Measurements from ENCODE around the gene KIF18A.
"Not testable (repeated sequence)": the region's sequence is repeated elsewhere in the genome, so short reads cannot be mapped to it uniquely, and the experiment has no call there.

Gene KIF18A

DNA sequence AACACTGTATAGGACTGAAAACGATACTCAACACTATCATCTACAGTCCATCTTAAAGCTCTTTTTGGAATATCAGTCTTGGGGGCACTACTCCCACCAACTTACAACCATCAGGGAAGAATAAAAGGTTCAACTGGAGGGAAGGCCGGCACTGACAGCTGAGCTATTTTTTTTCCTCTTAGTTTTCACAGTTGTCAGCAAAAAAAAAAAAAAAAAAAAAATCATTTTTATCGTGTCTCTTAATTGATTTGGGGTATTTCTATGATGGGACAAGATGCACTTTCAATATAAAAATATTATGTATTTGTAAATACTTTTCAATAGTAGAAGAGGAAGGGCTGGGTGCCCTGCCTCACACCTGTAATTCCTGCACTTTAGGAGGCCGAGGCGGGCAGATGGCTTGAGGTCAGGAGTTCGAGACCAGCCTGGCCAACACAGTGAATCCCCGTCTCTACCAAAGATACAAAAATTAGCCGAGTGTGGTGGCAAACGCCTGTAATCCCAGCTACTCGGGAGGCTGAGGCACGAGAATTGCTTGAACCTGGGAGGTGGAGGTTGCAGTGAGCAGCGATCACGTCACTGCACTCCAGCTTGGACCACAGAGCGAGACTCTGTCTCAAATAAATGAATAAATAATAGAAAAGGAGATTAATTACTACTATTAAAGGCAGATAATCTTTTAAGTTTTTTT is 1.5 kb downstream of the KIF18A start:
- no peak for DNase-seq

DNA sequence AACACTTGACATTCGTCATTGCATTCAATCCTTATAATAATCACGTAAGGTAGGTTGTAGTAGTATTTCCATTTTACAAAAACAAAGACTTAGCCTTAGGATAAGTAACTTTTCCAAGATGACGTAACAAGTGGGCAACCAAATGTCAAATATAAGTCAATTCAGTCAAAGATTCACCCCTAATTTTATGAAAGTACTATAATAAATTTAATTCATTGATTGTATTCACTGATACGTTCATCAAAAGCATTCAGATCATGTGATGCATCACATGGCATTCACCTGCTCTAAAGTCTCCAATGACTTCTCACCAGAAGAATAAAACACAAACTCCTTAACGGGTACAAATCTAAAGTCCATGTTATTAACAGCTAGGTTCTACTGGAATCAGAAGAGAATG is 2.1 kb downstream of the KIF18A start:
- no peak for DNase-seq

DNA sequence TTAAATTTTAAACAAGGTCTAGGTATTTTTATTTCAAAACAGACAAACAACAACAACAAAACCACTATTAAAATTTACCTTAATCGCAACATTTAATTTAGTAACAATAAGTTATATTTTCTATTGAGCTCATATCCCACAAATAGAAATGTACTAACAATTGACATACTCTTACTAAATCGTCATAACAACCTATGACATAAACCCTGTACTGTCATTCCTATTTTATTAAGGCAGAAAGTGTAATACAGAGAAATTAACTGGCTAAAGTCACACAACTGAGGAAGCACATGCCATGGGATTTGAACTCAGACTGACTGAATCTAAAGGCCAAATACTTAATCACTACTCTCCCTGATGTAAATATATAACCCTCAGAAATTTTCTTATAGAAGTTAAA is 3.0 kb downstream of the KIF18A start:
- no peak for DNase-seq

DNA sequence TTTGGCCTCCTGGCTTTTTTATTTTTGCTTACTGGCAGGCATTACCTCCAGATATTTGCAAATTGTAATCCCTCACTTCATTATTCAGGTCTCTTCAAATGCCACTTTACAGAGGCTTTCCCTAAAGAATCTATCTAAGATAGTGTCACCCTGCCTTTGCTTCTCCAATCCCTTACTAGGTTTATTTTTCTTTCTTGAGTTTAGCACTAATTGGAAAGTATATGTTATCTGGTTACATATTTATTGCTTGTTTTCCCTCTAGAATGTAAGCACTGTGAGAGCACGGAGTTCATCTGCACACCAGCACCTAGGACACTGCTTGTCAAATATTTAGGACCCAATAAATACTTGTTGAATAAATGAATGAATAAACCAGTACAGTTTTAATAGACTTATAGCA is 3.5 kb downstream of the KIF18A start:
- DNase-seq: no peak

DNA sequence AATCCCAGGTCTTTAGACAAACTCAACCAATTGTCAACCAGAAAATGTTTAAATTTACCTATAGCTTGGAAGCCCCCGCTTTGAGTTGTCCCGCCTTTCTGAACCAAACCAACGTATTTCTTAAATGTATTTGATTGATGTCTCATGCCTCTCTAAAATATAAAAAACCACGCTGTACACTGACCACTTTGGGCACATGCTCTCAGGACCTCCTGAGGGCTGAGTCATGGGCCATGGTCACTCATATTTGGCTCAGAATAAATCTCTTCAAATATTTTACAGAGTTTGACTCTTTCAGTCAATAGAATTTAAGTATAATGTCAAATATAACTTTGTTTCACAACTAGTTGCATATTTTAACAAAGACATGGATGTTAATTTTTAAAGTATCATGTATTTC is 5.7 kb downstream of the KIF18A start:
- DNase-seq: not testable (repeated sequence)

DNA sequence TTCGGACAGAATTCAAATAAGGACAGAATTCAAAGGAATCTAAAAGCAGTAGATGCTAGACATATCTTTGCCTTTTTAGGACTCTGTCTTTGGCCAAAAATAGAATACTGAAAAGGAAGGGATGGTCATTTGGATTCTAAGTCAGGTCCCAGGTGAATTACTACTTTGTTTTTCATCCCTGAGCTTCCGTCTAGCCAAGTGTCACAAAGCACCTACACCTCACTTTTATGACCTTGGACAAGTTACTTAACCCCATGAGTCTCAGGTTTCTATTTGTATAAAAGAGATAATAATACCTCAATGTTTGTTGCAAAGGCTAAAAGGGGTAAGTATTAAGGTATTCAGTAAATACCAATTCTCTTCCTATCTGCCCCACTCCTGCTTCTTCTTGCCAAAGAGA is 7.3 kb downstream of the KIF18A start:
- no peak for DNase-seq

DNA sequence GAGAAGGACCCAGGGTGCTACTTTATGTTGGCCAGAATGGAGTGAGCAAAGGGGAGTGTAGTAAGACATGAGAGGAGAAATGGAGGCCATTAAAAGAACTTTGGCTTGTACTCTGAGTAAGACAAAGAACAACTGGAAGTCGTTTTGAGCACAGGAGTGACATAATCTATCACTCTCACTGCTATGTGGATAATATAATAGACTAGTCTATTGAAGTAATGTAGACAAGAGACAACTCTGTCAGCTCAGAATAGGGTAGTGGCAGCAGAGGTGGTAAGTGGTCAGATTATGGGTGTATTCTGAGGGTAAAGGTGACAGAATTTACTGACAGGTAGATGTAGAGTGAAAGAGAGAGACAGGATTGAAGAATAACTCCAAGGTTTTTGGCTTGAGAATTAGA is 8.2 kb downstream of the KIF18A start:
- DNase-seq: no peak

DNA sequence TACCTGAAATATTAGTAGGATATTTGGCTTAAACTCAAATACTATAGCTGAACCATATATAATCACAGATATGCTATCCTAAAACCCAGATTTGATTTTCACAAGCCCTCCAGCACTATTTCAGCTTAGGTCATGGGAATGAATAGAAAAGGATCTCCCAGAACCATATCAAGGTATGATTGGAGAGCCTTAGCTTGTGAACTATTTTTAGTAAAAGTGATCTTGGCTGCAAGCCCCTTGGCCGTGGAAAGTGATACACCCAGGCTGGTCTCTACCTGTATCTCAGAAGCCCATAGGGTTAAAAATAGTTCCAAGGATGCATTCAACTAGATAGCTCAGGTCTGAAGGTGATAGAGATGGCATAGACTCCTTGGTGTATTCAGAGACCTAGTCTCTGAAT is 9.7 kb downstream of the KIF18A start:
- no peak for DNase-seq

DNA sequence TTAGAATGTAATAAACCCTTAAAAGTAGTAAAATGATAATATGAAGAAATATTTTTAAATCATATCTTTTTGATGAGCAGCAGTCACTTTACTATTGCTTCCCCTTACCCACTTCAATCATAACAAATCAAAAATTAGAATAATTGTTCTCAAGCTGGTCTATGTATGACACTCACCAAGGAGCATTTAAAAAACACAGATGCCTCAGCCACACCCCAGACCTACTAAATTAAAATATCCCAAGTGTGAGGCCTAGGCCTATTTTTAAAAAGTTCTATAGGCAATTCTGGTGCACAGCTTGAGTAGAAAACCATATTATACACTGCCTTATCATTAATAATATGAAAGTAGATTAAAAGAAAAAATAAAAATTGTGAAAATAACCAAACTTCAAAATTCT is 15.2 kb downstream of the KIF18A start:
- no peak for DNase-seq

DNA sequence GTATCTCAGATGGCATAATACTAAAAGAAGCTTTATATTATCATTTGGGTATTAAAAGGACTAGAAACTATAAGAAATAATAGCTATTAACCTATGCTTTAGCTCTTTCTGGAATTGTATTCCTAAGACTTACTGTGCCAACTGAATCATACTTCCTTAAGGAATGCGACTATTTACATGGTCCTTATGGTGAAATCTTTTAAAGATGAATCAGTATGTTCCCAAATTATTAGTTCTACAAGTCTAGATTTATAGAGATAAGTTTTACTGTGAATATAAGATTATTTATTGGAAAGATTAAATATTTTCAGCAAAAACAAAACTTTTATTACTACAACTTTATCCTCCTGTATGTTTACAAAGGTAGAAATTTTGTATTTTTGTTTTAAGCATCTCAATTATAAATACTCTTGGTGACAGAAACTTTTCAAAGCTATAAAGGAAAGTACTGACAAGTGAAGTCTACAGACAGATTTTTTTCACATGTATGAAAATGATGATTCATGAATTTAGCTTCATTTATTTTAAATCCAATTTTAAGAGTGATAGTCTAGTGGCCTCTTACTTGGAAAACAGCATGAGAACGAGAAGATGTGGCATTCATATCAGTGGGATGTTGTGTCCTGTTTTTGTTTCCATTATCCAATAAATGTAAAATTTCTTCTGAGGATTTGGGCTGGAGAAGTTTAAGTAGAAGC is 17.8 kb downstream of the KIF18A start:
- DNase-seq: no peak

DNA sequence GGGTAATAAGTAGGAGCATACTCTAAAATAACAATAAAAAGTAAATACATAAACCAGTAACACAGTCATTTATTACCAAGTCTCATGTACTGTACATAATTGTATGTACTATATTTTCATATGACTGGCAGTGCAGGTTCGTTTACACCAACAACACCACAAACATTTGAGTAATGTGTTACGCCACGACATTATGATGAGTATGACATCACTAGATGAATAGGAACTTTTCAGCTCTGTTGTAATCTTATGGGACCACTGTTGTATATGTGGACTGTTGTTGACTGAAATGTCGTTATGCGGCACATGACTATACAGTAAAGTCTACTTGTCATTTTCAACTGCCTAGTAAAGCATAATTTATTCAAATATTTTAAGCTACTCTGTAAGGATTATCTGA is 18.6 kb downstream of the KIF18A start:
- DNase-seq: no peak

DNA sequence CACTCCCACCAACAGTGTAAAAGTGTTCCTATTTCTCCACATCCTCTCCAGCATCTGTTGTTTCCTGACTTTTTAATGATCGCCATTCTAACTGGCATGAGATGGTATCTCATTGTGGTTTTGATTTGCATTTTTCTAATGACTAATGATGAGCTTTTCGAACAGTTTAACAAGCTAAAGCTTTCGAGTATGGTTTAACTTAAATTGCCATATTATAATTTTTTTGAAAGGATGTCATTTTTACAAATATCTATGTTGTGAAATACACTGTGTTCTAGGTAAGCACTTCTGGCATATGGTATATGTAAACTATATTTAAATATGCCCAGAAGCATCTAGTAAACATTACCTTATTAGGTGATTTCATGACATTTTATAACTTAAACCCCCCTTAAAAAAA is 20.3 kb downstream of the KIF18A start:
- DNase-seq: not testable (repeated sequence)

DNA sequence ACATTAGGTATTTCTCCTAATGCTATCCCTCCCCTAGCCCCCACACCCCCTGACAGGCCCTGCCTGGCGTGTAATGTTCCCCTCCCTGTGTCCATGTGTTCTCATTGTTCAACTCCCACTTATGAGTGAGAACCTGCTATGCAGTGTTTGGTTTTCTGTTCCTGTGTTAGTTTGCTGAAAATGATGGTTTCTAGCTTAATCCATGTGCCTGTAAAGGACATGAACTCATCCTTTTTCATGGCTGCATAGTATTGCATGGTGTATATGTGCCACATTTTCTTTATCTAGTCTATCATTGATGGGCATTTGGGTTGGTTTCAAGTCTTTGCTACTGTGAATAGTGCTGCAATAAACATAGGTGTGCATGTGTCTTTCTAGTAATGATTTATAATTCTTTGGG is 20.8 kb downstream of the KIF18A start:
- not testable (repeated sequence) for DNase-seq

DNA sequence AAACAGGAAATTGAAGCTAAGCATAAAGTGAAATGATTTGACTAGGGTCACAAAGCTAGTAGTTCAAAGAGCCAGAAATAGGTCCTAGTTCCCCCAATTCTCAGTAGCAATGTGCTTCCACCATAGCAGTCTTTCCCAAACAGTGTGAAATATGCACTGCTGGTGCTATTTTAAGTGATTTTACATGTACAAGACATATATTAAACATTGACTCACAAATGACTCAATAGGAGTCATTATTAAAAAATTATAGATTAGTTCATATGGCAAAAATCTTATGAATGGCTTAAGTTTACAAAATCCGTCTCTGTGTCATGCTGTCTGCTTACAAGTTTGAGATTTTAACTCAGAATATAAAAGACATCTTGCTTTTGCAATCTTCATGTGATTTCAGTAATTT is 21.4 kb downstream of the KIF18A start:
- DNase-seq: no peak

DNA sequence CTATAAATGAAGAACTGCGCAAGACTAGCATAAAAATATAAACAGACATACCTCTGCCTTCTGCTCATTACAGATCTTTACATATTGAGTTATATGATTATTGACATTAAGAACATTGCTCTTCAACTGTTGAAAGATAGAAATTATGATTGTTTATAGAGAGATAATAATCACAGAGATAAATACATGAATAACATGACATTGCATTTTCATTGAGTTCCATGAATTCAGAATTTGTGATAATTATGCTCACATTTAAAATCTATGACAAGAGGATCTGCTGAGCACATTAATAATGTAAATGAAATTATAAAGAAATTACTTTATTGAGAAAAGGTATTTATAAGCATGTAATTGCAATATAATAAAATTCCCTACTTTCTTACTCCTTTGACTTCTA is 24.8 kb downstream of the KIF18A start:
- no peak for DNase-seq

DNA sequence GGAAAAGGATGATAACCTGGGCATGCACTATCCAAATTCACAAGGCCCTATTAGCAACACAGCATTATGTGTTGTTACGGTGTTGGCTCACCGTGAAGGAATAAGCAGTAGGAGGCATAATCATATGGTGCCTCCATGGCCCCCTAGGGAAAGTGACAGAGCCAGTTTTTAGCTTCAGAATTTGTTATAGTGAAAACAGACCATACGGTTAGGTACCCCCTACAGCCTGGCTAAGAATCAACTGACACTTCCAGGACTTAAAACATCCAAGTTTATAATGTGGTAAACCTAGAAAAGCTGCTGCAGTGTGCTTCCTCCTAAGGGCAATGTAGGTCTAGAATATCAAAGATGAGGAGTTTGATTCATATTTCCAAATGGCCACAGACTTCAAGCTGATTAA is 30.4 kb downstream of the KIF18A start:
- no peak for DNase-seq

DNA sequence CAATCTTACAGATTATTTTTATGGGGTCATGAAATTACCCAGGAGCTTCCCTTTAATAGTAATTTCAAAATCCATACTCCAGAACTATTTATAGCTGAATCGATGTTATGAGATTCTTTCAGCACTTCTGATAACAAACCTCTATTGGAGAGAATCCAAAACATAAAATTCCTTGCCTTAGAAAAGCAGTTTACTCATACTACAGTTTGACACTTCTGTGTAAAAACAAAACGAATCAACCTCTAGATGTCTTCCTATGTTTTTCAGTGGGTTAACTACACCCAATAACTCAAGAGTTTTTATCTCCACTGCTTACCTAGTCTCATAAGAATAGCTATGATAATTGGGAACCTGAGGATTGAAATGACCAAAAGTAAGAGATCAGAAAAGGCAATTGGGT is 35.6 kb downstream of the KIF18A start:
- no peak for DNase-seq

DNA sequence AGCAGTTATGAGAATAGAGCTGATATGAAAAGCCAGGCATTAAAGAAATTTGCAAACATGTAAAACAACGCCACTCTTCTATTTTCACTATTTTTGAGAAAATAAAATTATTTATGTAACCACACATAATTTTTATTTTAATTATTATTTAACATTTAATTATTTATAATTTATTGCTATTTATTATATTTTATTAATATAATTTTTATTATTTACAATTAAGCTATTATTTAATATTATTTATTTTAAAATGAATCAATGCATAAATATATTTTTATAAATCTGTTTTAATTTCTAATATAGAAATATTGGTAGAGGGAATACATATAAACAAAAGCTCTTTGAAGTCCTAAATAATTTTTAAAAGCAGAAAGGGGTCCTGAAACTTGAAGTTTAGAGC is 36.7 kb downstream of the KIF18A start:
- DNase-seq: no peak

DNA sequence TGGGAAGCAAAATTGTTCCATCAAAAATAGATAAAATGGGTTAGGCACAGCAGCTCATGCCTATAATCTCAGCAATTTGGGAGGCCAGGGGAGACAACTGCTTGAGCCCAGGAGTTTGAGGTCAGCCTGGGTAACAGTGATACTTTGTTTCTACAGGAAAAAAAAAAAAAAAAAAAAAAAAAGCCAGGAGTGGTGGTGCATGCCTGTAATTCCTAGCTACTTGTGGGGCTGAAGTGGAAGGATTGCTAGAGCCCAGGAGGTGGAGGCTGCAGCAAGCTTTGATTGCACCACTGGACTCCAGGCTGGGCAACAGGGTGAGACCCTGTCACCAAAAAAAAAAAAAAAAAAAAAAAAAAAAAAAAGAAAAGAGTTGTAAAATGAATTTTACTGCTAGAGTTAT is 49.6 kb downstream of the KIF18A start:
- DNase-seq: no peak

DNA sequence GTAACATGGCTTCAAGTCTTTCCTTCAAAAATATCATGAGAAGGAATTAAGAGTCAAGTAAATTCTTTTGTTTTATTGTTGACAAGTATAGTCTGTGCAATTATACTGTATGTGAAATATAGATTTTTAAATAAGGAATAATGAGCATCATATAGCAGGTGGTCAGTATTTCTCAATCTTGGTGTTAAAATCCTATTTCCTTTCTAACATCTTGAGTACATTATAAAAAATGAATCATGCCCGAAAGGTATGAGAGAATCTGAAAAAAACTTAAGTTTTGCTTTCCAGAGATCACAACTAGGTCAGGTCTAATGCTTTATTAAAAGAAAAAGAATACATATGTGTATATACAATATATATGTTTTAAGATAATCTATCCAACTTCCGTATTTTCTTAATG is 53.1 kb downstream of the KIF18A start:
- DNase-seq: no peak

DNA sequence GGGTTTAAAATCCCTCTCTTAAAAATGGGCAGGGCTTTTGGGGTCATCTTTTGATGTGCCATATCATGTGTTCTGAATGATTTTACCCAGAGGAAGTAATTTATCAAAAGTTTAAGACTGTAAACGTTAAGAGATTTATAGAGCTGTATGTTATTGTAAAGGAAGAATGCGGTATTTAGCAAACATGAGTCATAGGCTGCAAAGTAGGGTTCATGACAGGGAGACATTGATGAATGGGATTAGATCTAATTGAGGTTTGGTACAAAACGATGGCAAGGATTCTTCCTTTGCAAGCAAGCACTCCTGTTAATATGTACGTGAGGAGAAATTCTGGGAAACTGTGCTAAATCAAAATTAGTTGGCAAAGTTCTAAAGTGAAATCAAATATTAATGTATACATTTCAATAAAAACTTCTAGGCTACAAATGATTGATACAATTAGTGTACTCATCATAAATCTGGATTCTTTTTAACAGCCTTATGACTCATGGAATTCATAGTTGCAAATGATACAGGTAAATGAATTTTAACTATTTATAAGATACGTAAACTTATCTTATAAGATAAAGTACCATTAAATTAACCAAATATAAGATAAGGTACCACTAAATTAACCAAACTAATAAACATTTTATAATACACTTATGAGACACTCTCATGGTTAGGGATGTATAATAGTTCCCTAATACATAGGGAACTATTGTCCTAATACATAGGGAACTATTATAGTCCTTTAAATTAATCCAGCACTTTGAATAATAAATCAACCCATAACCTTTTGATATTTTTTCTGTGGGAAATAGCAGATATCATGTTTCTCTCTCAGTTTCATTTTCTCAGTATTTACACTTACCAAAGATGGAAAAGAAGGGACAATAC is 58.4 kb downstream of the KIF18A start:
- DNase-seq: no peak

DNA sequence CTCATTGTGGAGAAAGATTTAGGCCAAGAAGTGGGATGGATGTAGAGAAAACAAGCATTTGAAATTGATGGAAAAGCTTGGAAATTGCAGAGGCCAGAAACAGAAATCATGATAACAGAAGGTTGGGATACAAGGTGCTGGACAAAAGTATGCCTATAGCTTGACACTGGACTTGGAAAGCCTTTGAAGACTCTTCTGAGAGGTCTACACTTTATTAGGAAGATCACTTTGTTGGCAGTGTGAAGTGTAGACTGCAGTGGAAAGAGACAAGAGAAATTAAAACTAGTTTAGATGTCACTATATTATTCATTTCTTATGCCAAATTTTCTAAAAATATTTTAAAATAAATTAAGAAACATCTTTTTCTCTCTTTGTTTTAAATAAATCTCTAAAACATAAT is 59.1 kb downstream of the KIF18A start:
- no peak for DNase-seq

DNA sequence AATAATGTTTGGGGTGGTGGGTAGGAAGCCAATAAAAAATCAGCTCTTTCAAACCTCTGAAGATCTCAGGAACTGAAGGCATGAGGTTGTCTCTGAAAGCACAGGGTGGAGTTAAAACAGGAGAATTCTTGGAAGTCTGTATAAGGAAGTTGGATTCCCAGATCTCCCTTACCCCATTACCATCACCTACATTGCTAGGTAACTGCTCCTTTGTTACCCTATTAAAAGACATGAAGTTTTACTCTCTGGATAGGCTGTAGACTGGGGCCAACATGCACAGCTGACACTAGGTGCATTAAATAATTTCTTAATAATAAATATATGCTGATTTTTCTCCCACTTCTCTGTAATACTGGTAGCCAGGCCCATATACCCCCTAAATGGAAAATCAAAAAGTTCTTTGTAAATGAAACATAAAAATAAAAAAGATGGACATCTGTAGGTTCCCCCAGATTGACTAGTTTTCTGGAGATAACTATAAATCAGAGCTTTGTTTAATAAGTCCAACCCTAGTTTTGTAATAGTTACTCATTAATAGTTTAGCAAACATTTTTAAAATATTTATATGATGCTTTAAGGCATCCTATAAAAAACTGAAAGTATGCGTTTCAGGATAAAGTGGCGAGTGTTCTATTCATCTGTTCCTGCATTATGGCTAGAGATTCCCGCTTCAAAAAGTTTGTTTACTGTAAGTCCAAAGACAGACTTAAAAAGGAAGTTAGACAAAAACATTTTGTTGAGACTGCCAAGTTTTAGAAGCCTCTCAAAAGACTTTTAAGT is 63.8 kb downstream of the KIF18A start:
- DNase-seq: no peak
